HEK293 (cell line): Measurements from ENCODE around the gene CROT.

Experiments used
- BCL11A ChIP-seq: fragments of 450-650 bp; formaldehyde crosslinking; IDR thresholded peaks from 2 replicates; pipeline ENCODE4 v1.5.1; 2016; ENCODE audit warnings: low read depth, missing biosample characterization, missing genetic modification characterization
- PATZ1 ChIP-seq: fragments of 450-650 bp; formaldehyde crosslinking; IDR thresholded peaks from 2 replicates; pipeline ENCODE4 v1.5.1; 2016; ENCODE audit warnings: missing biosample characterization, missing genetic modification characterization
- PBX3 ChIP-seq: sonication (generic); formaldehyde crosslinking; IDR thresholded peaks from 2 replicates; pipeline ENCODE4 v1.8.1; 2022; ENCODE audit warnings: mild to moderate bottlenecking, moderate library complexity, missing genetic modification reagents
- ZBTB48 ChIP-seq: fragments of 450-650 bp; formaldehyde crosslinking; IDR thresholded peaks from 2 replicates; pipeline ENCODE4 v1.5.1; 2016; ENCODE audit warnings: missing biosample characterization, missing genetic modification characterization
- ZNF175 ChIP-seq: fragments of 450-650 bp; formaldehyde crosslinking; IDR thresholded peaks from 2 replicates; pipeline ENCODE4 v1.5.1; 2016; ENCODE audit warnings: missing biosample characterization, missing genetic modification characterization
- ZNF24 ChIP-seq: fragments of 450-650 bp; formaldehyde crosslinking; IDR thresholded peaks from 2 replicates; pipeline ENCODE4 v1.5.1; 2016; ENCODE audit warnings: missing biosample characterization, missing genetic modification characterization
- ZNF274 ChIP-seq, 2 experiments: fragments of 200-500 bp in 1 of 2; fragments of 450-650 bp in 1 of 2; sonication (Bioruptor generic) in 1 of 2; formaldehyde crosslinking in 1 of 2; IDR thresholded peaks; 2 replicates each; pipeline versions ENCODE4 v1.5.1 to v1.6.1; 2014 to 2016; ENCODE audit warnings: borderline replicate concordance in 1 of 2, inconsistent platforms in 1 of 2, low read length in 1 of 2, missing biosample characterization in 1 of 2, missing genetic modification characterization in 1 of 2
- ZNF404 ChIP-seq: fragments of 450-650 bp; formaldehyde crosslinking; IDR thresholded peaks from 2 replicates; pipeline ENCODE4 v1.5.1; 2017; ENCODE audit warnings: missing biosample characterization, missing genetic modification characterization
- ZNF677 ChIP-seq: fragments of 450-650 bp; IDR thresholded peaks from 2 replicates; pipeline ENCODE4 v1.5.0; 2018; ENCODE audit warnings: missing biosample characterization, mild to moderate bottlenecking, missing genetic modification characterization, moderate library complexity
- ZNF776 ChIP-seq: fragments of 450-650 bp; formaldehyde crosslinking; IDR thresholded peaks from 2 replicates; pipeline ENCODE4 v1.5.0; 2017; ENCODE audit warnings: missing biosample characterization, missing genetic modification characterization, borderline replicate concordance
- ZNF777 ChIP-seq: fragments of 450-650 bp; formaldehyde crosslinking; IDR thresholded peaks from 2 replicates; pipeline ENCODE4 v1.5.1; 2017; ENCODE audit warnings: missing biosample characterization, missing genetic modification characterization, borderline replicate concordance
- TF ChIP-seq, protein P1 (sequence below): fragments of 450-650 bp; formaldehyde crosslinking; IDR thresholded peaks from 2 replicates; pipeline ENCODE4 v1.5.1; 2016; ENCODE audit warnings: missing biosample characterization, missing genetic modification characterization
- TF ChIP-seq, protein P2 (sequence below): fragments of 450-650 bp; formaldehyde crosslinking; IDR thresholded peaks from 2 replicates; pipeline ENCODE4 v1.5.1; 2017; ENCODE audit warnings: missing biosample characterization, missing genetic modification characterization
- TF ChIP-seq, protein P3 (sequence below): fragments of 450-650 bp; formaldehyde crosslinking; IDR thresholded peaks from 2 replicates; pipeline ENCODE4 v1.5.1; 2016; ENCODE audit warnings: missing biosample characterization, missing genetic modification characterization

GRCh38 chr7:87316846-87317552, 28.5 kb upstream of the CROT start:
- TF ChIP-seq, protein P1, sequence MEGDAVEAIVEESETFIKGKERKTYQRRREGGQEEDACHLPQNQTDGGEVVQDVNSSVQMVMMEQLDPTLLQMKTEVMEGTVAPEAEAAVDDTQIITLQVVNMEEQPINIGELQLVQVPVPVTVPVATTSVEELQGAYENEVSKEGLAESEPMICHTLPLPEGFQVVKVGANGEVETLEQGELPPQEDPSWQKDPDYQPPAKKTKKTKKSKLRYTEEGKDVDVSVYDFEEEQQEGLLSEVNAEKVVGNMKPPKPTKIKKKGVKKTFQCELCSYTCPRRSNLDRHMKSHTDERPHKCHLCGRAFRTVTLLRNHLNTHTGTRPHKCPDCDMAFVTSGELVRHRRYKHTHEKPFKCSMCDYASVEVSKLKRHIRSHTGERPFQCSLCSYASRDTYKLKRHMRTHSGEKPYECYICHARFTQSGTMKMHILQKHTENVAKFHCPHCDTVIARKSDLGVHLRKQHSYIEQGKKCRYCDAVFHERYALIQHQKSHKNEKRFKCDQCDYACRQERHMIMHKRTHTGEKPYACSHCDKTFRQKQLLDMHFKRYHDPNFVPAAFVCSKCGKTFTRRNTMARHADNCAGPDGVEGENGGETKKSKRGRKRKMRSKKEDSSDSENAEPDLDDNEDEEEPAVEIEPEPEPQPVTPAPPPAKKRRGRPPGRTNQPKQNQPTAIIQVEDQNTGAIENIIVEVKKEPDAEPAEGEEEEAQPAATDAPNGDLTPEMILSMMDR (tag by site-specific recombination) = no peak
- no peak for TF ChIP-seq PATZ1 (tag by site-specific recombination)
- TF ChIP-seq PBX3 = no peak
- no peak for TF ChIP-seq ZNF274 (IDR thresholded peaks at IDR 0.05; ENCODE audit: low read length)
- no peak for TF ChIP-seq ZNF274 (tag by site-specific recombination; IDR thresholded peaks at IDR 0.05; ENCODE audit: borderline replicate concordance)
- no peak for TF ChIP-seq ZNF404 (tag by site-specific recombination)
- TF ChIP-seq BCL11A = no peak
- TF ChIP-seq, protein P2, sequence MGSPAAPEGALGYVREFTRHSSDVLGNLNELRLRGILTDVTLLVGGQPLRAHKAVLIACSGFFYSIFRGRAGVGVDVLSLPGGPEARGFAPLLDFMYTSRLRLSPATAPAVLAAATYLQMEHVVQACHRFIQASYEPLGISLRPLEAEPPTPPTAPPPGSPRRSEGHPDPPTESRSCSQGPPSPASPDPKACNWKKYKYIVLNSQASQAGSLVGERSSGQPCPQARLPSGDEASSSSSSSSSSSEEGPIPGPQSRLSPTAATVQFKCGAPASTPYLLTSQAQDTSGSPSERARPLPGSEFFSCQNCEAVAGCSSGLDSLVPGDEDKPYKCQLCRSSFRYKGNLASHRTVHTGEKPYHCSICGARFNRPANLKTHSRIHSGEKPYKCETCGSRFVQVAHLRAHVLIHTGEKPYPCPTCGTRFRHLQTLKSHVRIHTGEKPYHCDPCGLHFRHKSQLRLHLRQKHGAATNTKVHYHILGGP (tag by site-specific recombination) = no peak
- no peak for TF ChIP-seq ZNF24 (tag by site-specific recombination)
- TF ChIP-seq, protein P3, sequence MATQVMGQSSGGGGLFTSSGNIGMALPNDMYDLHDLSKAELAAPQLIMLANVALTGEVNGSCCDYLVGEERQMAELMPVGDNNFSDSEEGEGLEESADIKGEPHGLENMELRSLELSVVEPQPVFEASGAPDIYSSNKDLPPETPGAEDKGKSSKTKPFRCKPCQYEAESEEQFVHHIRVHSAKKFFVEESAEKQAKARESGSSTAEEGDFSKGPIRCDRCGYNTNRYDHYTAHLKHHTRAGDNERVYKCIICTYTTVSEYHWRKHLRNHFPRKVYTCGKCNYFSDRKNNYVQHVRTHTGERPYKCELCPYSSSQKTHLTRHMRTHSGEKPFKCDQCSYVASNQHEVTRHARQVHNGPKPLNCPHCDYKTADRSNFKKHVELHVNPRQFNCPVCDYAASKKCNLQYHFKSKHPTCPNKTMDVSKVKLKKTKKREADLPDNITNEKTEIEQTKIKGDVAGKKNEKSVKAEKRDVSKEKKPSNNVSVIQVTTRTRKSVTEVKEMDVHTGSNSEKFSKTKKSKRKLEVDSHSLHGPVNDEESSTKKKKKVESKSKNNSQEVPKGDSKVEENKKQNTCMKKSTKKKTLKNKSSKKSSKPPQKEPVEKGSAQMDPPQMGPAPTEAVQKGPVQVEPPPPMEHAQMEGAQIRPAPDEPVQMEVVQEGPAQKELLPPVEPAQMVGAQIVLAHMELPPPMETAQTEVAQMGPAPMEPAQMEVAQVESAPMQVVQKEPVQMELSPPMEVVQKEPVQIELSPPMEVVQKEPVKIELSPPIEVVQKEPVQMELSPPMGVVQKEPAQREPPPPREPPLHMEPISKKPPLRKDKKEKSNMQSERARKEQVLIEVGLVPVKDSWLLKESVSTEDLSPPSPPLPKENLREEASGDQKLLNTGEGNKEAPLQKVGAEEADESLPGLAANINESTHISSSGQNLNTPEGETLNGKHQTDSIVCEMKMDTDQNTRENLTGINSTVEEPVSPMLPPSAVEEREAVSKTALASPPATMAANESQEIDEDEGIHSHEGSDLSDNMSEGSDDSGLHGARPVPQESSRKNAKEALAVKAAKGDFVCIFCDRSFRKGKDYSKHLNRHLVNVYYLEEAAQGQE = no peak
- TF ChIP-seq ZNF776 (tag by site-specific recombination) = no peak
- TF ChIP-seq ZNF175 (tag by site-specific recombination) = no peak
- no peak for TF ChIP-seq ZBTB48 (tag by site-specific recombination)
- no peak for TF ChIP-seq ZNF777 (tag by site-specific recombination)
- TF ChIP-seq ZNF677 = no peak
